ENCODE data around the gene LIPC. TPM values are rescaled to one million over a fixed set of nuclear protein-coding genes. Genes with fewer than 3 reads are reported as not detected.

LIPC gene
- total and polyA plus RNA-seq, 2 of the 4 experiments (the other 2 are of a cell fraction) = 0.07 TPM; not detected in 1

DNA sequence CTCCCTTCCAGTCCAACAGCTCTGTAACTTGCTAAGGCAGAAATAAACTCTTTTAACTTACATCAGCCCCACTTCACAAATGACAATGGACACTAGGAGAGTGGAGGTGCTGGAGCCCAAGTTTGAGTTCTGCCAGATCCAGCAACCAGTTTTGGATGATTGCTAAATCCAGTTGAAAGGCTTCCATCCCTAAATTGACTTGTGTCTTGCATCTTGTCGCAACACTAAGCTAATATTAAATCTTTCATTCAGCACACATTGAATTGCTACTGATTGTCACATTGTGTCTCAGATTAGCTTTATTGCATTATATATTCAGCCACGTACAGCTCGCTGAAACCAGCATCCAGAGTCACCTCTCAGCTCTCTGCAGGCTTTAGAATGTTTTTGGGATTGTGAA is 41.7 kb upstream of the LIPC start:
- Histone ChIP-seq H2AK9ac (replicated peaks; ENCODE audit: low read depth, low read length, poor library complexity) (no peak overlapping the region), H3K9me1 (ENCODE audit: insufficient read depth, low read length) (peaks cover 6% of the 10 kb centered on the region), H3K9ac (ENCODE audit: low read depth, low read length) (no peak overlapping the region), H3K4me3 (ENCODE audit: insufficient read depth, low read depth, low read length) (no peak overlapping the region), H4K8ac (ENCODE audit: low read depth in 2 of 2, low read length in 2 of 2) (peak overlapping the region; percentile 6 to 59; a peak in 3 of 4 replicates), H3K27ac (ENCODE audit: insufficient read depth, low read length) (no peak overlapping the region), H3K4ac (ENCODE audit: low read depth, low read length) (peak overlapping the region; percentile 16), H3K9me3 (ENCODE audit: control insufficient read depth, insufficient read depth, low read length) (no peaks in the 10 kb centered on the region), H2BK15ac (ENCODE audit: low read depth, low read length) (peak overlapping the region; percentile 86; the same call in 2 of the 3 replicates), H3K14ac (replicated peaks; ENCODE audit: low read depth, low read length) (peak overlapping the region; percentile 42), H3K4me1 (ENCODE audit: control insufficient read depth, insufficient read depth, low read length) (peaks cover 12% of the 10 kb centered on the region), H4K91ac (ENCODE audit: insufficient read depth, low read depth, low read length) (peak overlapping the region; percentile 23; the same call in 1 of the 2 replicates), H3K4me2 (ENCODE audit: low read depth, low read length) (no peak overlapping the region), H3K27me3 (ENCODE audit: control insufficient read depth, insufficient read depth, low read length) (no peaks in the 10 kb centered on the region), H3K79me1 (ENCODE audit: low read depth in 1 of 2, low read length in 2 of 2) (no peaks in the 10 kb centered on the region), H3K36me3 (ENCODE audit: control insufficient read depth, insufficient read depth, low read length) (no peaks in the 10 kb centered on the region), H2AK5ac (ENCODE audit: low read depth, low read length) (peak overlapping the region; percentile 60; the same call in 1 of the 2 replicates), H2BK20ac (ENCODE audit: low read depth, low read length) (peak overlapping the region; percentile 58), H2AFZ (replicated peaks; ENCODE audit: low read length, poor library complexity) (no peak overlapping the region), H2BK120ac (ENCODE audit: low read depth, low read length) (peak overlapping the region; percentile 70), H3K18ac (ENCODE audit: low read depth, low read length) (peak overlapping the region; percentile 84), H3K23ac (ENCODE audit: low read depth, low read length) (peak overlapping the region; percentile 57; the same call in 1 of the 2 replicates), H2BK5ac (ENCODE audit: low read depth, low read length, poor library complexity, severe bottlenecking) (peak overlapping the region; percentile 63), H4K5ac (ENCODE audit: low read depth, low read length) (peak overlapping the region; percentile 55; the same call in 1 of the 2 replicates), H4K20me1 (ENCODE audit: insufficient read depth, low read length) (no peaks in the 10 kb centered on the region), H3K56ac (ENCODE audit: extremely low read depth, insufficient read depth, low read length) (no peak overlapping the region)
- ChIA-PET CTCF (interaction anchor here (0.5 to 0.7 kb wide), 2 partner anchors 47 to 912 kb away, joined by 3 to 4 read pairs; no protein-coding TSS in a partner anchor), POLR2A (ENCODE audit: unreplicated experiment) (interaction anchor here (0.5 kb wide), 1 partner anchor 360 kb away, joined by 3 read pairs; no protein-coding TSS in a partner anchor)
- in situ Hi-C loops (cut with MboI; ENCODE audit: low sequenced_read_pairs) (no loop called here), dilution Hi-C loops (cut with HindIII; ENCODE audit: low sequenced_read_pairs, unreplicated experiment) (no loop called here), intact Hi-C loops (cut with micrococcal nuclease) (no loop called here)
- no peak for DNase-seq
- TF ChIP-seq CHD1 (IDR thresholded peaks at IDR 0.05; ENCODE audit: low read depth, low read length) (no peak), BHLHE40 (IDR thresholded peaks at IDR 0.05; ENCODE audit: low read depth, low read length) (no peak), RFX5 (IDR thresholded peaks at IDR 0.05; ENCODE audit: low read depth, low read length) (no peak), FOS (IDR thresholded peaks at IDR 0.05; ENCODE audit: low read depth, low read length) (no peak), POLR2A (IDR thresholded peaks at IDR 0.05; ENCODE audit: low read depth, low read length) (no peak), CEBPB (IDR thresholded peaks at IDR 0.05; ENCODE audit: low read depth, low read length) (no peak), MAFK (IDR thresholded peaks at IDR 0.05; ENCODE audit: low read depth, low read length) (no peak), RCOR1 (IDR thresholded peaks at IDR 0.05; ENCODE audit: insufficient replicate concordance, low read length) (no peak), MXI1 (IDR thresholded peaks at IDR 0.05; ENCODE audit: borderline replicate concordance, low read depth, low read length) (no peak), SMC3 (IDR thresholded peaks at IDR 0.05; ENCODE audit: low read depth, low read length) (no peak), NFE2L2 (IDR thresholded peaks at IDR 0.05; ENCODE audit: low read depth, low read length) (no peak), RAD21 (IDR thresholded peaks at IDR 0.05; ENCODE audit: low read length) (no peak), MAZ (IDR thresholded peaks at IDR 0.05; ENCODE audit: borderline replicate concordance, low read depth, low read length) (no peak)
- TF ChIP-seq, protein P1, sequence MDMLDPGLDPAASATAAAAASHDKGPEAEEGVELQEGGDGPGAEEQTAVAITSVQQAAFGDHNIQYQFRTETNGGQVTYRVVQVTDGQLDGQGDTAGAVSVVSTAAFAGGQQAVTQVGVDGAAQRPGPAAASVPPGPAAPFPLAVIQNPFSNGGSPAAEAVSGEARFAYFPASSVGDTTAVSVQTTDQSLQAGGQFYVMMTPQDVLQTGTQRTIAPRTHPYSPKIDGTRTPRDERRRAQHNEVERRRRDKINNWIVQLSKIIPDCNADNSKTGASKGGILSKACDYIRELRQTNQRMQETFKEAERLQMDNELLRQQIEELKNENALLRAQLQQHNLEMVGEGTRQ (IDR thresholded peaks at IDR 0.05; ENCODE audit: low read depth, low read length) = no peak
- TF ChIP-seq, protein P2, sequence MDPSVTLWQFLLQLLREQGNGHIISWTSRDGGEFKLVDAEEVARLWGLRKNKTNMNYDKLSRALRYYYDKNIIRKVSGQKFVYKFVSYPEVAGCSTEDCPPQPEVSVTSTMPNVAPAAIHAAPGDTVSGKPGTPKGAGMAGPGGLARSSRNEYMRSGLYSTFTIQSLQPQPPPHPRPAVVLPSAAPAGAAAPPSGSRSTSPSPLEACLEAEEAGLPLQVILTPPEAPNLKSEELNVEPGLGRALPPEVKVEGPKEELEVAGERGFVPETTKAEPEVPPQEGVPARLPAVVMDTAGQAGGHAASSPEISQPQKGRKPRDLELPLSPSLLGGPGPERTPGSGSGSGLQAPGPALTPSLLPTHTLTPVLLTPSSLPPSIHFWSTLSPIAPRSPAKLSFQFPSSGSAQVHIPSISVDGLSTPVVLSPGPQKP (IDR thresholded peaks at IDR 0.05; ENCODE audit: borderline replicate concordance, low read depth, low read length) = no peak
- TF ChIP-seq, protein P3, sequence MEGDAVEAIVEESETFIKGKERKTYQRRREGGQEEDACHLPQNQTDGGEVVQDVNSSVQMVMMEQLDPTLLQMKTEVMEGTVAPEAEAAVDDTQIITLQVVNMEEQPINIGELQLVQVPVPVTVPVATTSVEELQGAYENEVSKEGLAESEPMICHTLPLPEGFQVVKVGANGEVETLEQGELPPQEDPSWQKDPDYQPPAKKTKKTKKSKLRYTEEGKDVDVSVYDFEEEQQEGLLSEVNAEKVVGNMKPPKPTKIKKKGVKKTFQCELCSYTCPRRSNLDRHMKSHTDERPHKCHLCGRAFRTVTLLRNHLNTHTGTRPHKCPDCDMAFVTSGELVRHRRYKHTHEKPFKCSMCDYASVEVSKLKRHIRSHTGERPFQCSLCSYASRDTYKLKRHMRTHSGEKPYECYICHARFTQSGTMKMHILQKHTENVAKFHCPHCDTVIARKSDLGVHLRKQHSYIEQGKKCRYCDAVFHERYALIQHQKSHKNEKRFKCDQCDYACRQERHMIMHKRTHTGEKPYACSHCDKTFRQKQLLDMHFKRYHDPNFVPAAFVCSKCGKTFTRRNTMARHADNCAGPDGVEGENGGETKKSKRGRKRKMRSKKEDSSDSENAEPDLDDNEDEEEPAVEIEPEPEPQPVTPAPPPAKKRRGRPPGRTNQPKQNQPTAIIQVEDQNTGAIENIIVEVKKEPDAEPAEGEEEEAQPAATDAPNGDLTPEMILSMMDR (conservative IDR thresholded peaks at IDR 0.05; ENCODE audit: low read depth, low read length) = no peak
- WGBS, 2 experiments (ENCODE audit: extremely low coverage in 2 of 2, insufficient read length in 1 of 2) = no CpG with 5 or more reads among the region's 3 CpGs
- BruUV-seq (replicated peaks) = no TSS peak
- no peak for ATAC-seq (ENCODE audit: low read depth)

Measured in IMR-90 (cell line).